Stomach (tissue), 4 donors: ENCODE measurements around the gene NPDC1.

Source experiments
- POLR2A ChIP-seq, 4 donors: fragments of 450-650 bp; IDR thresholded peaks; one replicate each; pipeline ENCODE4 v1.6.1; 2016; ENCODE audit warnings: antibody characterized with exemption in 4 of 4, control low read depth in 2 of 4, mild to moderate bottlenecking in 1 of 4, moderate library complexity in 1 of 4
- TF ChIP-seq, protein P1 (sequence below), 7 experiments: fragments of 450-650 bp in 4 of 7; fragments of 200-600 bp in 3 of 7; sonication (generic) in 3 of 7; IDR thresholded peaks; one replicate each; pipeline ENCODE4 v1.5.1; 2016 to 2019; ENCODE audit warnings: antibody characterized with exemption in 7 of 7, control low read depth in 2 of 7, mild to moderate bottlenecking in 1 of 7

DNA sequence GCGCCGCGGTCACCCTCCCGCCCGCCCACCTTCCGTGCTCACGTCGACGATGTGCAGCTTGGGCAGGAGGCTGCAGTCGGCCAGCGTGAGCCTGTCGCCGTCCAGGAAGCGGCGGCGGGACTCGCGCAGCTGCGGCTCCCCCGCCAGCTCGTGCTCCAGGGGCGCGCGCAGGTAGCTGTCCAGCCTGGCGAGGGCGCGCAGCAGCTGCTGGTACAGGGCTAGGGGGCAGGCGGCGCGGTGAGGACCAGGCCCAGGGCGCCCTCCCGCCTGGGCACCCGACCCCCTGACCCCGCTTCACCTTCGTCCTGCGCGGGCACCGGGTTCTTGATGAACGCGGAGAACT is 51.1 kb downstream of the NPDC1 start:
- TF ChIP-seq, protein P1, sequence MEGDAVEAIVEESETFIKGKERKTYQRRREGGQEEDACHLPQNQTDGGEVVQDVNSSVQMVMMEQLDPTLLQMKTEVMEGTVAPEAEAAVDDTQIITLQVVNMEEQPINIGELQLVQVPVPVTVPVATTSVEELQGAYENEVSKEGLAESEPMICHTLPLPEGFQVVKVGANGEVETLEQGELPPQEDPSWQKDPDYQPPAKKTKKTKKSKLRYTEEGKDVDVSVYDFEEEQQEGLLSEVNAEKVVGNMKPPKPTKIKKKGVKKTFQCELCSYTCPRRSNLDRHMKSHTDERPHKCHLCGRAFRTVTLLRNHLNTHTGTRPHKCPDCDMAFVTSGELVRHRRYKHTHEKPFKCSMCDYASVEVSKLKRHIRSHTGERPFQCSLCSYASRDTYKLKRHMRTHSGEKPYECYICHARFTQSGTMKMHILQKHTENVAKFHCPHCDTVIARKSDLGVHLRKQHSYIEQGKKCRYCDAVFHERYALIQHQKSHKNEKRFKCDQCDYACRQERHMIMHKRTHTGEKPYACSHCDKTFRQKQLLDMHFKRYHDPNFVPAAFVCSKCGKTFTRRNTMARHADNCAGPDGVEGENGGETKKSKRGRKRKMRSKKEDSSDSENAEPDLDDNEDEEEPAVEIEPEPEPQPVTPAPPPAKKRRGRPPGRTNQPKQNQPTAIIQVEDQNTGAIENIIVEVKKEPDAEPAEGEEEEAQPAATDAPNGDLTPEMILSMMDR (IDR thresholded peaks at IDR 0.05): no peak
- TF ChIP-seq POLR2A (IDR thresholded peaks at IDR 0.05): no peak
